Panc1 (cell line): ENCODE measurements around the gene POU1F1. TPM values are rescaled to one million over a fixed set of nuclear protein-coding genes. Genes with fewer than 3 reads are reported as not detected.
A peak's percentile ranks its signal among the peaks of the same experiment; 100 is the strongest.

Experiments
- ATAC-seq: fragments of 200-7000 bp; cut with Tn5 transposase; 2 replicates; pipeline ENCODE4 v1.9.1; 2020; ENCODE audit warnings: mild to moderate bottlenecking, moderate library complexity
- BruUV-seq: library from RNA; stranded (reverse); fragments of 400-500 nt; replicated peaks from 2 replicates; lab custom pipeline; 2021; lab: Mats Ljungman, UMichigan
- CTCF ChIA-PET: fragments of 300-600 bp; sonication (Branson Sonifier 250); formaldehyde crosslinking; loops from one replicate; lab custom pipeline; 2022; ENCODE audit warnings: antibody characterized with exemption; lab: Charles Lee
- POLR2A ChIA-PET: fragments of 300-600 bp; sonication (Branson Sonifier 250); formaldehyde crosslinking; loops from one replicate; lab custom pipeline; 2022; ENCODE audit warnings: antibody characterized with exemption; lab: Charles Lee
- DNase-seq: peaks from one replicate; pipeline ENCODE4 v3.0.0-alpha.2; 2010; ENCODE audit warnings: low read depth, low spot score
- H3K27ac ChIP-seq: 2 replicates; pipeline ENCODE4 v1.5.1; 2011; ENCODE audit warnings: mild to moderate bottlenecking, low read length, inconsistent platforms
- H3K27me3 ChIP-seq: fragments of 200-500 bp; sonication (Bioruptor generic); 2 replicates; pipeline ENCODE4 v1.6.0; 2014; ENCODE audit warnings: low read length, inconsistent platforms; ENCODE audit not compliant: control insufficient read depth, insufficient read depth
- H3K36me3 ChIP-seq: fragments of 200-500 bp; sonication (Bioruptor generic); 2 replicates; pipeline ENCODE4 v1.5.1; 2014; ENCODE audit warnings: inconsistent platforms, mild to moderate bottlenecking, low read length, moderate library complexity; ENCODE audit not compliant: control insufficient read depth, insufficient read depth
- H3K4me1 ChIP-seq: 2 replicates; pipeline ENCODE4 v1.5.1; 2011; ENCODE audit warnings: inconsistent platforms, mild to moderate bottlenecking, low read length, moderate library complexity; ENCODE audit not compliant: control insufficient read depth, insufficient read depth
- H3K4me3 ChIP-seq, 2 experiments: 2 replicates each; pipeline ENCODE4 v1.5.1; 2011 to 2012; ENCODE audit warnings: low read depth in 2 of 2, low read length in 2 of 2, mild to moderate bottlenecking in 2 of 2, inconsistent platforms in 1 of 2, moderate library complexity in 1 of 2
- H3K9me3 ChIP-seq: fragments of 200-500 bp; sonication (Bioruptor generic); 2 replicates; pipeline ENCODE4 v1.5.1; 2014; ENCODE audit warnings: low read depth, mild to moderate bottlenecking, inconsistent platforms, low read length, moderate library complexity; ENCODE audit not compliant: control insufficient read depth, insufficient read depth
- POLR2AphosphoS5 ChIP-seq: IDR thresholded peaks from 2 replicates; pipeline ENCODE4 v1.6.1; 2012; ENCODE audit warnings: mild to moderate bottlenecking, low read depth, low read length, moderate library complexity
- SIN3A ChIP-seq: IDR thresholded peaks from 2 replicates; pipeline ENCODE4 v1.6.1; 2012; ENCODE audit warnings: low read depth, mild to moderate bottlenecking, low read length, moderate library complexity, borderline replicate concordance; ENCODE audit not compliant: insufficient read depth
- TCF7L2 ChIP-seq: IDR thresholded peaks from 2 replicates; pipeline ENCODE4 v1.6.1; 2011; ENCODE audit warnings: mild to moderate bottlenecking, low read depth, low read length, inconsistent platforms
- in situ Hi-C: cut with HindIII; loops from 2 replicates; pipeline ENCODE4 v1.10.0; 2016; ENCODE audit warnings: low sequenced_read_pairs, low pct_unique_long_range_greater_than_20kb
- intact Hi-C: fragments of 100-400 bp; cut with micrococcal nuclease; formaldehyde crosslinking; loops from one replicate; pipeline ENCODE4 v1.10.0; 2022; ENCODE audit not compliant: unreplicated experiment
- total RNA-seq: library from RNA; stranded (reverse); gene quantifications from one replicate; pipeline ENCODE4 v1.2.1, GENCODE V29; 2021; ENCODE audit not compliant: unreplicated experiment
- TF ChIP-seq, protein P1 (sequence below), 2 experiments: IDR thresholded peaks; 2 replicates each; pipeline ENCODE4 v1.6.1; 2011 to 2012; ENCODE audit warnings: low read depth in 2 of 2, control low read depth in 1 of 2, low read length in 1 of 2, mild to moderate bottlenecking in 1 of 2, moderate library complexity in 1 of 2; ENCODE audit not compliant: insufficient read depth in 1 of 2
- TF ChIP-seq, protein P2 (sequence below): fragments of 450-650 bp; IDR thresholded peaks from 2 replicates; pipeline ENCODE4 v1.5.1; 2017; ENCODE audit warnings: mild to moderate bottlenecking

Gene POU1F1
- total RNA-seq, 1 experiment from 2014 or later = not detected

DNA sequence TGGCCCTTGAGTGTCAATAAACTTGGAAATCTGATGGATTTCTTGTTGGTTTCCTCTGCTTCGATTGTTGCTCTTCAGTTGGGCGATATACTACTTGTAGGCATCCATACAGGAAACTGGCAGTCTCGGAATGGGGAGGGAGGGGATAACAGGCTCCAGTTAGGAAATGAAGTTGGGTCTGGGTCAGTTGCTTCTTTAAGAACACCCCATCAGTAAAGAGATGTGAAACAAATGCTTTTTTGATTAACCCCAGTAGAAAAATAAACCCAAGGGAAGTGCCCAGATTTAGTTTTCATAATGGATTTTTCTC, 48.6 kb downstream of the POU1F1 start:
- Histone ChIP-seq H3K27ac (peak overlapping the region; percentile 87), H3K4me3 (peak overlapping the region; percentile 93 to 98), H3K36me3 (peaks cover 2% of the 10 kb centered on the region; the same call in 1 of the 2 replicates), H3K27me3 (no peaks in the 10 kb centered on the region), H3K4me1 (peaks cover 6% of the 10 kb centered on the region; the same call in 1 of the 2 replicates), H3K9me3 (no peaks in the 10 kb centered on the region)
- ATAC-seq (peak; percentile 29; the same call in 1 of the 2 replicates), DNase-seq (no peak)
- in situ Hi-C loops (no loop called here), intact Hi-C loops (no loop called here)
- no peak for TF ChIP-seq TCF7L2
- no TSS peak for BruUV-seq
- ChIA-PET POLR2A (no interaction called here), CTCF (no interaction called here)

DNA sequence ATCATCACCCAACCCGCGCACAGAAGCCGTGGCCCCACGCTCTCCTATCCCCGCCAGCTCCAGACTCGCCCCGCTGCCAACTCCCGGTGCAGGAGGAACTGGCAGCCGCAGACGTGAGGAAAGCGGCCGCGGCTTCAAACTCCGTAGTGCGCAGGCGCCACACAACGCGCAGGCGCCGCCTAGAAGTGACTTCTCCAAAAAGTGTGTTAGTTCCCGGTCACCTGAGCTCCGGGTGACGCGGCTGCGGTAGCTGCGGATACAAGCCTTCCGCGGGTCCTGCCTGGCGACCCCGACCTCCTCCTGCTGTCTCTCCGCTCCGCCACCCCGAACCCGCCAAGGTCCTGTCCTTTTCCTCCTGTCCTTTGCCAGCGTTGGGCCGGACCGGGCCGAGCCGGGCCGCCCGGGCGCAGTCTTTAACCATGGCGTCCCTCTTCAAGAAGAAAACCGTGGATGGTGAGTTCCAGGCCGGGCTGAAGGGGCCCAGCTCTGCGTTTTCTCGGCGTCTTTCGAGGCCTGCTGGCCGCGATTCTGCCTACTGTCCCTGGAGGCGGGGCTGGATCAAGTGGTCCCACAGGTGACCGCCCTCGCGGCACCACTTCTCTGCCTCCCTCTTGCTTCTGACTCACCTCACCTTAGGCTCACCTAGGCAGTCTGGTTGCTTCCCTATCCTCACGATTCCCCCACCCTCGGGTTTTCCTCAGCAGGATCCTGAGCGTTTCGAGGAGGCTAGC, 49.1 kb downstream of the POU1F1 start, which contains the start of gene CHMP2B:
Gene CHMP2B (plus strand): TSS at position 206 of the 731 bp plus-strand sequence. CDS start 214 bp downstream, at position 420.
- Histone ChIP-seq H3K36me3 (peaks cover 2% of the 10 kb centered on the region; the same call in 1 of the 2 replicates), H3K4me3 (peak within 1 kb of the TSS; percentile 93 to 98), H3K9me3 (no peaks in the 10 kb centered on the region), H3K4me1 (peaks cover 6% of the 10 kb centered on the region; the same call in 1 of the 2 replicates), H3K27me3 (no peaks in the 10 kb centered on the region), H3K27ac (peak within 1 kb of the TSS; percentile 87)
- DNase-seq = no peak
- ChIA-PET CTCF (no interaction called here), POLR2A (no interaction called here)
- peak; percentile 98 for ATAC-seq
- no TSS peak for BruUV-seq
- in situ Hi-C loops = no loop called here
- TF ChIP-seq SIN3A (0 out of 2 replicates have a peak, but pooled peaks have one; percentile 20), TCF7L2 (no peak), POLR2AphosphoS5 (peak; percentile 62)
- intact Hi-C loops = no loop called here

DNA sequence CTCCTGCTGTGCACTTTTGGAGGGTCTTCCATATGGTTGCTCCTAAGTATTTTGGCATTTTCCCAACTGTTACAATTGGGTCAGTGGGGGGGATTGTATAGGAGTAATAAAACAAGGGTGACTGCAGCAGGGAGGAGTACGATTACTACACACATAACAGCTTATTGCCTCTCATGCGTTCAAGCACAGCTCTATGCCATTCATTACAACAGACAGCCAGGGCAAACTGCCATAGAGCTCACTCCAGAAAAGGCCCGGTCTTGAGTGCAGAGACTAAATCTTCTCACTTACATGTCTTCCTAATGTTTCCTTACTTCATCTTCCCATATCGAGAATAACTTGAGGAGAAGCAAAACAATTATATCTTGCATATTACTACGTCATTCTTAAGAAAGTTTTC, 50.7 kb downstream of the POU1F1 start:
- no peak overlapping the region for H3K27ac ChIP-seq
- ATAC-seq (no peak), DNase-seq (no peak)
- ChIA-PET POLR2A (no interaction called here), CTCF (no interaction called here)
- TF ChIP-seq, protein P1, sequence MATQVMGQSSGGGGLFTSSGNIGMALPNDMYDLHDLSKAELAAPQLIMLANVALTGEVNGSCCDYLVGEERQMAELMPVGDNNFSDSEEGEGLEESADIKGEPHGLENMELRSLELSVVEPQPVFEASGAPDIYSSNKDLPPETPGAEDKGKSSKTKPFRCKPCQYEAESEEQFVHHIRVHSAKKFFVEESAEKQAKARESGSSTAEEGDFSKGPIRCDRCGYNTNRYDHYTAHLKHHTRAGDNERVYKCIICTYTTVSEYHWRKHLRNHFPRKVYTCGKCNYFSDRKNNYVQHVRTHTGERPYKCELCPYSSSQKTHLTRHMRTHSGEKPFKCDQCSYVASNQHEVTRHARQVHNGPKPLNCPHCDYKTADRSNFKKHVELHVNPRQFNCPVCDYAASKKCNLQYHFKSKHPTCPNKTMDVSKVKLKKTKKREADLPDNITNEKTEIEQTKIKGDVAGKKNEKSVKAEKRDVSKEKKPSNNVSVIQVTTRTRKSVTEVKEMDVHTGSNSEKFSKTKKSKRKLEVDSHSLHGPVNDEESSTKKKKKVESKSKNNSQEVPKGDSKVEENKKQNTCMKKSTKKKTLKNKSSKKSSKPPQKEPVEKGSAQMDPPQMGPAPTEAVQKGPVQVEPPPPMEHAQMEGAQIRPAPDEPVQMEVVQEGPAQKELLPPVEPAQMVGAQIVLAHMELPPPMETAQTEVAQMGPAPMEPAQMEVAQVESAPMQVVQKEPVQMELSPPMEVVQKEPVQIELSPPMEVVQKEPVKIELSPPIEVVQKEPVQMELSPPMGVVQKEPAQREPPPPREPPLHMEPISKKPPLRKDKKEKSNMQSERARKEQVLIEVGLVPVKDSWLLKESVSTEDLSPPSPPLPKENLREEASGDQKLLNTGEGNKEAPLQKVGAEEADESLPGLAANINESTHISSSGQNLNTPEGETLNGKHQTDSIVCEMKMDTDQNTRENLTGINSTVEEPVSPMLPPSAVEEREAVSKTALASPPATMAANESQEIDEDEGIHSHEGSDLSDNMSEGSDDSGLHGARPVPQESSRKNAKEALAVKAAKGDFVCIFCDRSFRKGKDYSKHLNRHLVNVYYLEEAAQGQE (IDR thresholded peaks at IDR 0.05; ENCODE audit: insufficient read depth in 1 of 2, low read depth in 2 of 2, low read length in 1 of 2) = no peak
- no peak for TF ChIP-seq SIN3A
- TF ChIP-seq POLR2AphosphoS5 = no peak
- TF ChIP-seq, protein P2, sequence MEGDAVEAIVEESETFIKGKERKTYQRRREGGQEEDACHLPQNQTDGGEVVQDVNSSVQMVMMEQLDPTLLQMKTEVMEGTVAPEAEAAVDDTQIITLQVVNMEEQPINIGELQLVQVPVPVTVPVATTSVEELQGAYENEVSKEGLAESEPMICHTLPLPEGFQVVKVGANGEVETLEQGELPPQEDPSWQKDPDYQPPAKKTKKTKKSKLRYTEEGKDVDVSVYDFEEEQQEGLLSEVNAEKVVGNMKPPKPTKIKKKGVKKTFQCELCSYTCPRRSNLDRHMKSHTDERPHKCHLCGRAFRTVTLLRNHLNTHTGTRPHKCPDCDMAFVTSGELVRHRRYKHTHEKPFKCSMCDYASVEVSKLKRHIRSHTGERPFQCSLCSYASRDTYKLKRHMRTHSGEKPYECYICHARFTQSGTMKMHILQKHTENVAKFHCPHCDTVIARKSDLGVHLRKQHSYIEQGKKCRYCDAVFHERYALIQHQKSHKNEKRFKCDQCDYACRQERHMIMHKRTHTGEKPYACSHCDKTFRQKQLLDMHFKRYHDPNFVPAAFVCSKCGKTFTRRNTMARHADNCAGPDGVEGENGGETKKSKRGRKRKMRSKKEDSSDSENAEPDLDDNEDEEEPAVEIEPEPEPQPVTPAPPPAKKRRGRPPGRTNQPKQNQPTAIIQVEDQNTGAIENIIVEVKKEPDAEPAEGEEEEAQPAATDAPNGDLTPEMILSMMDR = no peak
- no peak for TF ChIP-seq TCF7L2
- no peaks in the 10 kb centered on the region for H3K27me3 ChIP-seq
- H3K4me1 ChIP-seq = peaks cover 6% of the 10 kb centered on the region; the same call in 1 of the 2 replicates
- no peak overlapping the region for H3K4me3 ChIP-seq
- in situ Hi-C loops (no loop called here), intact Hi-C loops (no loop called here)
- H3K9me3 ChIP-seq = no peaks in the 10 kb centered on the region
- BruUV-seq = no TSS peak
- H3K36me3 ChIP-seq = peaks cover 2% of the 10 kb centered on the region; the same call in 1 of the 2 replicates
